ENCODE measurements around the gene SKOR1. TPM values are rescaled to one million over a fixed set of nuclear protein-coding genes. Genes with fewer than 3 reads are reported as not detected.

Gene SKOR1
- total RNA-seq, 2 donors from 2014 or later: 0.78 to 3.5 TPM

- DNase-seq (ENCODE audit: low spot score) (no peak), ATAC-seq (ENCODE audit: insufficient number of reproducible peaks, low FRiP score, low read depth) (no peak)
- Histone ChIP-seq H3K4me3 (peak overlapping the region; percentile 66), H3K27me3 (replicated peaks; ENCODE audit: insufficient read depth) (peaks cover 39% of the 10 kb centered on the region), H3K27ac (no peak overlapping the region), H3K4me1 (ENCODE audit: control insufficient read depth in 1 of 2, low read depth in 2 of 2) (peaks cover 30 to 51% of the 10 kb centered on the region in 2 donors), H3K9me3 (no peaks in the 10 kb centered on the region), H3K36me3 (no peaks in the 10 kb centered on the region)
- TF ChIP-seq CTCF (IDR thresholded peaks at IDR 0.05): no peak
Observed at GRCh38 chr15:67834581-67835296, 9.4 kb downstream of the SKOR1 start.

- TF ChIP-seq CTCF (IDR thresholded peaks at IDR 0.05): no peak
- Histone ChIP-seq H3K27ac (no peak overlapping the region), H3K36me3 (no peaks in the 10 kb centered on the region), H3K9me3 (no peaks in the 10 kb centered on the region), H3K27me3 (replicated peaks; ENCODE audit: insufficient read depth) (peaks cover 31% of the 10 kb centered on the region), H3K4me1 (ENCODE audit: control insufficient read depth in 1 of 2, low read depth in 2 of 2) (peaks cover 30 to 51% of the 10 kb centered on the region in 2 donors), H3K4me3 (peak overlapping the region; percentile 66)
- DNase-seq (ENCODE audit: low spot score) (no peak), ATAC-seq (ENCODE audit: insufficient number of reproducible peaks, low FRiP score, low read depth) (no peak)
Observed at GRCh38 chr15:67835297-67836133, 10.2 kb downstream of the SKOR1 start.

GRCh38 chr15:67836134-67836455, 10.8 kb downstream of the SKOR1 start:
- no peaks in the 10 kb centered on the region for H3K36me3 ChIP-seq
- no peak for DNase-seq (ENCODE audit: low spot score)
- no peaks in the 10 kb centered on the region for H3K9me3 ChIP-seq
- peaks cover 25% of the 10 kb centered on the region for H3K27me3 ChIP-seq (replicated peaks; ENCODE audit: insufficient read depth)
- peaks cover 30 to 51% of the 10 kb centered on the region in 2 donors for H3K4me1 ChIP-seq (ENCODE audit: control insufficient read depth in 1 of 2, low read depth in 2 of 2)
- peak overlapping the region; percentile 66 for H3K4me3 ChIP-seq
- no peak overlapping the region for H3K27ac ChIP-seq
- no peak for ATAC-seq (ENCODE audit: insufficient number of reproducible peaks, low FRiP score, low read depth)
- no peak for TF ChIP-seq CTCF (IDR thresholded peaks at IDR 0.05)

- Histone ChIP-seq H3K9me3 (no peaks in the 10 kb centered on the region), H3K27me3 (replicated peaks; ENCODE audit: insufficient read depth) (peaks cover 21% of the 10 kb centered on the region), H3K27ac (no peak overlapping the region), H3K4me3 (peak overlapping the region; percentile 66), H3K4me1 (ENCODE audit: control insufficient read depth in 1 of 2, low read depth in 2 of 2) (peaks cover 30 to 54% of the 10 kb centered on the region in 2 donors), H3K36me3 (no peaks in the 10 kb centered on the region)
- TF ChIP-seq CTCF (IDR thresholded peaks at IDR 0.05): peak; percentile 82
- ATAC-seq (ENCODE audit: insufficient number of reproducible peaks, low FRiP score, low read depth): no peak
- DNase-seq (ENCODE audit: low spot score): no peak
Observed at GRCh38 chr15:67836477-67836876, 11.2 kb downstream of the SKOR1 start.

- no peak overlapping the region for H3K27ac ChIP-seq
- DNase-seq (ENCODE audit: low spot score): no peak
- no peak overlapping the region for H3K4me3 ChIP-seq
- H3K27me3 ChIP-seq (replicated peaks; ENCODE audit: insufficient read depth): peaks cover 20% of the 10 kb centered on the region
- H3K36me3 ChIP-seq: no peaks in the 10 kb centered on the region
- TF ChIP-seq CTCF (IDR thresholded peaks at IDR 0.05): no peak
- peaks cover 30 to 59% of the 10 kb centered on the region in 2 donors for H3K4me1 ChIP-seq (ENCODE audit: control insufficient read depth in 1 of 2, low read depth in 2 of 2)
- H3K9me3 ChIP-seq: no peaks in the 10 kb centered on the region
- no peak for ATAC-seq (ENCODE audit: insufficient number of reproducible peaks, low FRiP score, low read depth)
Observed at GRCh38 chr15:67836955-67837354, 11.6 kb downstream of the SKOR1 start.

Measured in thoracic aorta (tissue), 2 donors.